AG04449 (cell line): ENCODE results near the gene DPM1.

Source experiments
- CTCF ChIA-PET: fragments of 350-600 bp; formaldehyde crosslinking; extraction: SDS; loops from one replicate; lab custom pipeline; 2021; ENCODE audit warnings: antibody characterized with exemption; lab: Yijun Ruan, JAX
- POLR2A ChIA-PET: fragments of 400-600, 350-600 bp; formaldehyde crosslinking; extraction: SDS; loops from one replicate; lab custom pipeline; 2020; ENCODE audit warnings: antibody characterized with exemption, inconsistent platforms; lab: Yijun Ruan, JAX
- DNase-seq: peaks from one replicate; pipeline ENCODE4 v3.0.0-alpha.2; 2010; ENCODE audit warnings: low read depth, low spot score
- H3K4me3 ChIP-seq: 2 replicates; pipeline ENCODE4 v1.5.1; 2011; ENCODE audit warnings: low read depth, mild to moderate bottlenecking, control low read depth, low read length
- CTCF ChIP-seq: IDR thresholded peaks from one replicate; pipeline ENCODE4 v1.5.1; 2011; ENCODE audit warnings: mild to moderate bottlenecking, moderate library complexity, low read length, control low read depth, inconsistent platforms; ENCODE audit not compliant: insufficient read depth; ENCODE audit errors: missing control alignments

DPM1 gene

DNA sequence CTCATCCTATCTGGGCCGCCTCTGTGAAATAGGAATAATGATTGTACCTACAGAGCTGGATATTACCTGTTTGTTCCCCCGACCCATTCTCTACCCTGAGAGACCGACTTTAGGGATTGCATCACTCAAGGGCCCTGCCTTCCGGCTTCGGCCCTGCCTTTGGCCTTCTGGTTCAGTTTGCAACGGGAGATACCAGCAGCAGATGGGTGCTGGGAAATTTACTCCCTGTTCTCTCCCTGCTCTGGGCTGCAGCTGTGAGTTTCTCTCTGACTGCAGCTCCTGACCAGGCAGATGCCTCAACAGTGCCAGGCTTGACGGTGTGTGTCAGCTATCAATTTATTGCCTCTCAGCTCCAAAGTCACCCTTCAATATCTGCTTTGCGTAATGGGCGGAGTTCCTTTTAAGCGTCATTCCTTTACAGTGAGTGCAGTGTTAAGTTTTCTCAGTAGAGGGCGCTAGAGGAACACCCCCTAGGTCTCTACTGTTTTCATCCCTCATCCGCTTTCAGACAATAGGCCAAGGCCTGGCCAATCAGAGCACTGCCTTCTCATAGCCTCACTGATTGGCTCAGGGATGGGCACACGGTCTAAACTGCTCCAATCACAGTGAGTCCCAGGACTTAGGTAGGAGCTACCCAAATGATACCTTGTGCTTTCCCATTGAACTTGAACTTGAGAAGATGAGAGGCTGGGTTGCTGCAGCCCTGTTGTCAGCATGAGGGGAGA is 34.6 kb upstream of the DPM1 start:
- no peak overlapping the region for H3K4me3 ChIP-seq
- TF ChIP-seq CTCF, result peak; percentile 57
- POLR2A ChIA-PET, result no interaction called here
- no peak for DNase-seq
- CTCF ChIA-PET, result interaction anchor here (0.6 to 14.9 kb wide), 59 partner anchors 8 to 1090 kb away, joined by 3 to 626 read pairs (median 4); partner anchors contain the start of gene BCAS4

DNA sequence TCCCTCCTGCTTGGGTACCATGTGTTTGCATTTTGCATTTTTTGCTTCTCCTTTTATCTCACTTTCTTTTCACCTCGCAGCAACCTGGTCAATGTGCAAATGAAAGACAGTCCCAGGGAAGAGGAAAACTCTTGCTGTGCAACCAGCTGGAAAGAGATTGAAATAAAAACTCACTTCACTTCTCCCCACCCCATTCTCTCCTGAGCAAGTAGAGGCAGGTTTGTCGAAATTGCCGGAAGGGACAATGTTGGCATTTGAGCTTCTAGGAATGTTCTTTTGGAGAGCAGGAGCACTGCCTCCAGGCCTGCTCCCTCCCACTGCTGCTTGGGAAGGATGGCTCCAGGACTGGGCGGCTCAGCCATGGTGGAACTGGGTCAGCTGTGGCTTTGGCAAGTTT is 34.0 kb upstream of the DPM1 start:
- ChIA-PET POLR2A (no interaction called here), CTCF (interaction anchor here (0.6 to 14.9 kb wide), 49 partner anchors 9 to 1090 kb away, joined by 3 to 626 read pairs (median 4); partner anchors contain the start of gene BCAS4)
- TF ChIP-seq CTCF, result no peak
- DNase-seq, result no peak
- no peak overlapping the region for H3K4me3 ChIP-seq

- no peak for DNase-seq
- CTCF ChIA-PET, result interaction anchor here (0.9 to 14.9 kb wide), 12 partner anchors 8 to 1160 kb away, joined by 3 to 626 read pairs (median 14); no protein-coding TSS in a partner anchor
- no peak for TF ChIP-seq CTCF
- POLR2A ChIA-PET, result no interaction called here
- no peak overlapping the region for H3K4me3 ChIP-seq
Measured at GRCh38 chr20:50991076-50991475, 32.7 kb upstream of the DPM1 start.

DNA sequence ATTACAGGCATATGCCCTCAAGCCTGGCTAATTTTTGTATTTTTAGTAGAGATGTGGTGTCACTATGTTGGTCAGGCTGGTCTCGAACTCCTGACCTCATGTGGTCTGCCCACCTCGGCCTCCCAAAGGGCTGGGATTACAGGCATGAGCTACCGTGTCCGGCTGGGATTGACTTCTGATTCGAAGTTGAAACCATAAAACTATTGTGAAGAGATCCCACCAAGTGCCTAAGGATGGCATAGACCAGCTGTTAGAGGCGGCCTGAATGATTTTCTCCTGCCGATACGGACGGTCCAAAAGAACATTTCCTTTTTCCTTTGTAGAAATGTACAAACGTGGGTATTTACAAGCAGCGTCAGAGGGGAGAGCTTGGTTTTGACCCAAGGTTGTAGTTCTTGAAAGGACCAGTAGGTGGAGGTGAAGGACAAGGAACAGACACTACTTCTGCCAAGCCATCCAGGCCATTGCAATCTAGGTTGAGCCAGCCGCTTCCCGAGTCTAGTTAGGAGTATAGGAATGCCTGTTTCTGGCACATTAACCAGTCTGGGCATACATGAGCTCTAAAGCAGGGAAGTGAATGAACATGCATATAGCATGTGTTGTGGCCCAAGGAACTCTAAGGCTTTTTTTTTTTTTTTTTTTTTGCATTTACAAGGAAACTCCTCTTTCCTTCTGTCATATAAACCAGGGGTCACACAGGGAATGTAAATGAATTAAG is 29.3 kb upstream of the DPM1 start:
- CTCF ChIA-PET, result interaction anchor here (0.6 to 14.9 kb wide), 72 partner anchors 9 to 1141 kb away, joined by 3 to 626 read pairs (median 5); partner anchors contain the start of gene BCAS4
- H3K4me3 ChIP-seq, result no peak overlapping the region
- DNase-seq, result peak; percentile 60
- POLR2A ChIA-PET, result interaction anchor here (1.0 kb wide), 1 partner anchor 379 kb away, joined by 6 read pairs; no protein-coding TSS in a partner anchor
- TF ChIP-seq CTCF, result peak; percentile 79

- TF ChIP-seq CTCF, result no peak
- no peak overlapping the region for H3K4me3 ChIP-seq
- DNase-seq, result no peak
- CTCF ChIA-PET, result interaction anchor here (1.1 to 14.9 kb wide), 12 partner anchors 8 to 1098 kb away, joined by 3 to 626 read pairs (median 18); partner anchors contain the start of gene BCAS4
- POLR2A ChIA-PET, result interaction anchor here (0.5 kb wide), 1 partner anchor 23 kb away, joined by 3 read pairs; no protein-coding TSS in a partner anchor
Measured at GRCh38 chr20:50983321-50983720, 25.0 kb upstream of the DPM1 start.
